Right lobe of liver (tissue), 4 donors: ENCODE results near the gene PTCD1.
"Not testable (repeated sequence)": the region's sequence is repeated elsewhere in the genome, so short reads cannot be mapped to it uniquely, and the experiment has no call there.

Experiments used
- CTCF ChIP-seq, 4 donors: fragments of 200-600 bp in 3 of 4; fragments of 450-650 bp in 1 of 4; IDR thresholded peaks; one replicate each; pipeline versions ENCODE4 v1.5.1 to v1.8.0; 2016 to 2022; ENCODE audit warnings: antibody characterized with exemption in 4 of 4, mild to moderate bottlenecking in 2 of 4
- POLR2A ChIP-seq: fragments of 450-650 bp; IDR thresholded peaks from one replicate; pipeline ENCODE4 v1.6.1; 2017; ENCODE audit warnings: antibody characterized with exemption, mild to moderate bottlenecking
- donor health status: DM: no; HTN: no; CAD: no.
- donor health status: DM: no; HTN: no; CAD: no.
- donor health status: DM: no; HTN: yes; CAD: no.

- TF ChIP-seq CTCF (IDR thresholded peaks at IDR 0.05); POLR2A: not testable (repeated sequence)
Measured at GRCh38 chr7:99431756-99432540, 6.7 kb downstream of the PTCD1 start.
